Suppressor macrophage (primary cell): ENCODE data around the gene ERICH6.
"Not testable (repeated sequence)": the region's sequence is repeated elsewhere in the genome, so short reads cannot be mapped to it uniquely, and the experiment has no call there.

Source experiments
- DNase-seq, 4 experiments: peaks; one replicate each; pipeline ENCODE4 v3.0.0-alpha.2; 2020 to 2022

ERICH6 gene

GRCh38 chr3:150681057-150681456, 22.7 kb downstream of the ERICH6 start:
- no peak for DNase-seq

- no peak for DNase-seq
These were observed 23.2 kb downstream of the ERICH6 start for GRCh38 chr3:150680562-150680961.

GRCh38 chr3:150675587-150675986, 28.1 kb downstream of the ERICH6 start:
- DNase-seq: no peak

- DNase-seq: no peak
These were observed 29.8 kb downstream of the ERICH6 start for GRCh38 chr3:150673966-150674365.

GRCh38 chr3:150666167-150666566, 37.6 kb downstream of the ERICH6 start:
- no peak for DNase-seq

- no peak for DNase-seq
These were observed 40.3 kb downstream of the ERICH6 start for GRCh38 chr3:150663461-150663860.

- peak in 3 of 4 experiments; percentile 13 to 26 (median 17) for DNase-seq
These were observed 41.1 kb downstream of the ERICH6 start for GRCh38 chr3:150662410-150663200.

GRCh38 chr3:150656316-150656715, 47.4 kb downstream of the ERICH6 start:
- peak; percentile 11 to 69 (median 37) for DNase-seq

GRCh38 chr3:150653110-150653561, 50.6 kb downstream of the ERICH6 start:
- DNase-seq: no peak

- no peak for DNase-seq
These were observed 63.5 kb downstream of the ERICH6 start for GRCh38 chr3:150640256-150640655.

- DNase-seq: no peak
These were observed 64.5 kb downstream of the ERICH6 start for GRCh38 chr3:150639262-150639661.

- DNase-seq: no peak
These were observed 67.5 kb downstream of the ERICH6 start for GRCh38 chr3:150636258-150636657.

GRCh38 chr3:150635526-150635925, 68.2 kb downstream of the ERICH6 start:
- peak; percentile 24 to 51 (median 36) for DNase-seq

GRCh38 chr3:150635076-150635475, 68.6 kb downstream of the ERICH6 start:
- DNase-seq: no peak

GRCh38 chr3:150631515-150632221, 72.1 kb downstream of the ERICH6 start:
- no peak for DNase-seq

- no peak for DNase-seq
These were observed 76.2 kb downstream of the ERICH6 start for GRCh38 chr3:150627557-150627956.

- DNase-seq: no peak
These were observed 77.4 kb downstream of the ERICH6 start for GRCh38 chr3:150626148-150626930.

- no peak for DNase-seq
These were observed 79.8 kb downstream of the ERICH6 start for GRCh38 chr3:150623945-150624344.

GRCh38 chr3:150622955-150623354, 80.8 kb downstream of the ERICH6 start:
- not testable (repeated sequence) for DNase-seq

GRCh38 chr3:150620002-150620689, 83.6 kb downstream of the ERICH6 start:
- no peak for DNase-seq

- DNase-seq: no peak
These were observed 89.8 kb downstream of the ERICH6 start for GRCh38 chr3:150613709-150614480.

- DNase-seq: no peak
These were observed 90.7 kb downstream of the ERICH6 start for GRCh38 chr3:150613034-150613433.
